ENCODE measurements around the gene AXDND1. TPM values are rescaled to one million over a fixed set of nuclear protein-coding genes. Genes with fewer than 3 reads are reported as not detected.

The AXDND1 gene
- total RNA-seq, 1 experiment from 2014 or later: 0.48 TPM

- Histone ChIP-seq H2BK5ac (ENCODE audit: insufficient read length, low read length) (no peak overlapping the region), H2BK12ac (ENCODE audit: insufficient read length, low read depth, low read length) (no peak overlapping the region), H4K20me1 (ENCODE audit: control insufficient read depth, insufficient read depth, insufficient read length) (no peaks in the 10 kb centered on the region), H3K23ac (ENCODE audit: insufficient read length, low read depth, low read length) (no peak overlapping the region), H3K23me2 (ENCODE audit: insufficient read length, low read depth, low read length, poor library complexity, severe bottlenecking) (no peaks in the 10 kb centered on the region), H3K4me2 (ENCODE audit: insufficient read depth, insufficient read length, low read length) (no peak overlapping the region), H2BK120ac (ENCODE audit: low read depth, low read length, poor library complexity, severe bottlenecking) (no peak overlapping the region), H3K27ac (ENCODE audit: insufficient read length, low read depth, low read length) (no peak overlapping the region), H3K79me2 (ENCODE audit: insufficient read depth, low read length) (no peaks in the 10 kb centered on the region), H3K4me1 (ENCODE audit: insufficient read depth, low read length) (no peaks in the 10 kb centered on the region), H3K79me1 (ENCODE audit: insufficient read depth, low read depth, low read length, poor library complexity, severe bottlenecking) (no peaks in the 10 kb centered on the region), H2BK20ac (ENCODE audit: low read depth, low read length, poor library complexity, severe bottlenecking) (no peak overlapping the region), H3K4ac (ENCODE audit: low read depth, low read length) (no peak overlapping the region), H3K14ac (ENCODE audit: insufficient read depth, low read length) (no peak overlapping the region), H3K9me3 (ENCODE audit: control insufficient read depth, low read depth, low read length) (no peaks in the 10 kb centered on the region), H3K27me3 (ENCODE audit: insufficient read depth, low read length) (no peaks in the 10 kb centered on the region), H3K56ac (ENCODE audit: insufficient read length, low read depth, low read length) (no peak overlapping the region), H4K91ac (ENCODE audit: insufficient read length, low read depth, low read length) (no peak overlapping the region), H3T11ph (ENCODE audit: low read length) (no peak overlapping the region), H2AFZ (ENCODE audit: low read length) (no peak overlapping the region), H4K5ac (ENCODE audit: insufficient read length, low read depth, low read length) (no peak overlapping the region), H4K8ac (replicated peaks; ENCODE audit: insufficient read length, low read depth, low read length) (no peak overlapping the region), H3K18ac (ENCODE audit: insufficient read length, low read depth, low read length) (no peak overlapping the region), H2AK5ac (ENCODE audit: insufficient read length, low read length) (no peak overlapping the region), H2BK15ac (ENCODE audit: low read depth, low read length) (no peak overlapping the region), H3K9ac (ENCODE audit: extremely low read depth, insufficient read length, low read length) (no peak overlapping the region)
- TF ChIP-seq CTCF (conservative IDR thresholded peaks at IDR 0.05): no peak
- no peak overlapping the region for H3K4me3 Mint-ChIP-seq
- no CpG with 5 or more reads among the region's 2 CpGs for WGBS (ENCODE audit: extremely low coverage, insufficient read length, low lambda C conversion rate)
- peaks cover 0 to 2% (median 0%) of the 10 kb centered on the region in 3 experiments; a peak in 3 of 7 replicates for H3K36me3 Mint-ChIP-seq (ENCODE audit: insufficient read depth in 1 of 3, low read depth in 3 of 3)
- H3K4me1 Mint-ChIP-seq: peaks cover 6 to 8% of the 10 kb centered on the region in 2 experiments
- DNase-seq: no peak
- no peak overlapping the region for H3K27ac Mint-ChIP-seq
- H3K27me3 Mint-ChIP-seq (ENCODE audit: low read depth): no peaks in the 10 kb centered on the region; the same call in none of the 2 replicates
- H3K9me3 Mint-ChIP-seq: peaks cover 0 to 2% of the 10 kb centered on the region in 2 experiments; a peak in 2 of 5 replicates
Observed at GRCh38 chr1:179547021-179547535, 181.3 kb downstream of the AXDND1 start.
